ENCODE data around the gene DEGS2. TPM values are rescaled to one million over a fixed set of nuclear protein-coding genes. Genes with fewer than 3 reads are reported as not detected.
A peak's percentile ranks its signal among the peaks of the same experiment; 100 is the strongest.

The DEGS2 gene
- total and polyA plus RNA-seq, 8 donors: 1.9 to 7.3 (median 4.8) TPM

DNA sequence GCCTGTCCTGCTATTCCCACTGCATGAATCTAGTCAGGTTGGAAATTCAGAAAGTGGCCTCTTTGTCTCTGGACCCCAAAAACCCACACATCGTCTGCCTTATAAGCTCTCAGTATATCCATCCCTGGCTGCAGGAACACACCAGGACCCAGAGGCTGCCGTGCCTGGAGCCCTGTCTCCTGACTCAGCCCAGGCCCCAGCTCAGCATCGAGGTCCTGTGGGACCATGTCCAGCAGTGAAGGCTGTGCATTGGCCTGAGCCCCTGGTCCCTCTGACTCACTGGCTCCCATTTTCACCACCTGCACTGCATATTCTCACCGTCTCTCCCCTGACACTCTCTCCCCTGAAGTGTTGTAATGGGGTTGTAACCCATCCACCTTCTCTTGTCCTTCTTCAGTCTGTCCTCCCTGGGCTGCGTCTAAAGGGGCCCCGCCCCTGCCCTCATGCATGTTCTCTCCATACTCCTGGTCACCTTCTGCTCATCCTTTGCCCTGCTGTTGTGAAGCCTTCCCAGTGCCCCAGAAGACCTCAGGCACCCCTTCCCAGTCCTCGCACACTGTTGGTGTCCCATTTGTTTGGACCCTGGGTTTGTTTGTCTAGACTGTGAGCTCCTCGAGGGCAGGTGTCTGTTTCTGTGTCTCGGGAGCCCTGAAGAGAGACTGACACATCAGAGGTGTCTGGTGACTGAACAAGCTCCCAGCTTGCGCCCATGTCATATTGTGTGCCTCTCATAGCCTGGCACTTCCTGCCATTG, 50.4 kb downstream of the DEGS2 start:
- ATAC-seq (peak in 1 of 4 donors; percentile 9), DNase-seq (no peak), FAIRE-seq (no peak)
- no peaks in the 10 kb centered on the region for H3K36me3 ChIP-seq
- no peak overlapping the region for H3K27ac ChIP-seq
- no peaks in the 10 kb centered on the region for H3K9me3 ChIP-seq
- peaks cover 0 to 9% (median 0%) of the 10 kb centered on the region in 3 donors for H3K4me1 ChIP-seq
- H3K4me3 ChIP-seq: no peak overlapping the region
- H3K27me3 ChIP-seq: no peaks in the 10 kb centered on the region
- intact Hi-C loops (cut with DNase I): loop anchor here in 2 of 3 donors (5.0 to 10.0 kb wide), 2 partner anchors 124 to 127 kb away; no protein-coding TSS in a partner anchor
- TF ChIP-seq, protein P1, sequence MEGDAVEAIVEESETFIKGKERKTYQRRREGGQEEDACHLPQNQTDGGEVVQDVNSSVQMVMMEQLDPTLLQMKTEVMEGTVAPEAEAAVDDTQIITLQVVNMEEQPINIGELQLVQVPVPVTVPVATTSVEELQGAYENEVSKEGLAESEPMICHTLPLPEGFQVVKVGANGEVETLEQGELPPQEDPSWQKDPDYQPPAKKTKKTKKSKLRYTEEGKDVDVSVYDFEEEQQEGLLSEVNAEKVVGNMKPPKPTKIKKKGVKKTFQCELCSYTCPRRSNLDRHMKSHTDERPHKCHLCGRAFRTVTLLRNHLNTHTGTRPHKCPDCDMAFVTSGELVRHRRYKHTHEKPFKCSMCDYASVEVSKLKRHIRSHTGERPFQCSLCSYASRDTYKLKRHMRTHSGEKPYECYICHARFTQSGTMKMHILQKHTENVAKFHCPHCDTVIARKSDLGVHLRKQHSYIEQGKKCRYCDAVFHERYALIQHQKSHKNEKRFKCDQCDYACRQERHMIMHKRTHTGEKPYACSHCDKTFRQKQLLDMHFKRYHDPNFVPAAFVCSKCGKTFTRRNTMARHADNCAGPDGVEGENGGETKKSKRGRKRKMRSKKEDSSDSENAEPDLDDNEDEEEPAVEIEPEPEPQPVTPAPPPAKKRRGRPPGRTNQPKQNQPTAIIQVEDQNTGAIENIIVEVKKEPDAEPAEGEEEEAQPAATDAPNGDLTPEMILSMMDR (IDR thresholded peaks at IDR 0.05): no peak
- 82 to 88% methylated on average over 10 of the region's 10 CpGs for WGBS, 2 donors

DNA sequence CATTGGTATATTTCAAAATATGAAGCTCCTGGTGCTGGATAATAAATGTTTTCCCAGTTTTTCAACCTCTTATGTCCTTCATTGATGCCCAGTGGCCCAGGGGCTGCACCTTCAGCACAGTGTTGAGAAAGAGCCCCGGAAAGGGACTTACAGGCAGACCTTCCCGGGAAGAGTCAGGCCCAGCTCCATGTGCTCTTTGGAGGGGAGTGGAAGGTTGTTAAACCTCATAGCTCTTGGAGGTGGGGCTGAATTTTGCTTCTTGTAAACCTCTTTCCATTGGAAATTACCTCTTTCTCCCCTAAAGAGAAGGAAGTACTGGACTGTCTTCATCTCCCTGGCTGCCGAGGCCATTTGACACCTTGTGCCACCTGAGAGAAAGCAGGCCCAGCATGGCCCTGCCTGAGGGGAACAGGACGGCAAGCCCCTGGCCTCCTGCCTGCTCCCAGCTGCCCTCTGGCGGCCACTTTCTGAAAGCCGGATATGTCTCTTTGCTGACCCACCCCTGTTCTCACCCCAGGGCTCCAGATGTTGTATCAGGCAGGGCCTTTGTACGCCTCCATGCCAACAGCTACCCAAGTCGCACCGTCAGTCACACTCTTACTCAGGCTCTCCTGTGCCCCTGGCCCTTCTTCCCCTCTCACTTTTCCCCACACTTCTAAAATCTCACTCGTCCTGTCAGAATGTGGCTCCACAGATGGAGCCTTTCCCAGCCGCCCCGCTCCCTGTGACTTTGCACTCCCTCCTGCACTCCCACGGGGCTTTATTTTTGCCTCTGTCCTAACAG, 51.2 kb downstream of the DEGS2 start:
- DNase-seq (peak; percentile 71 to 94 (median 85)), FAIRE-seq (no peak), ATAC-seq (peak; percentile 89 to 95 (median 92))
- 23 to 24% methylated on average over 12 to 13 of the region's 13 CpGs for WGBS, 2 donors
- Histone ChIP-seq H3K4me1 (peaks cover 0 to 9% (median 0%) of the 10 kb centered on the region in 3 donors), H3K36me3 (no peaks in the 10 kb centered on the region), H3K9me3 (no peaks in the 10 kb centered on the region), H3K27ac (no peak overlapping the region), H3K27me3 (no peaks in the 10 kb centered on the region), H3K4me3 (no peak overlapping the region)
- intact Hi-C loops (cut with DNase I): loop anchor here in 2 of 3 donors (5.0 to 10.0 kb wide), 2 partner anchors 123 to 126 kb away; no protein-coding TSS in a partner anchor
- TF ChIP-seq, protein P1 (IDR thresholded peaks at IDR 0.05): peak; percentile 71 to 79 (median 76)

DNA sequence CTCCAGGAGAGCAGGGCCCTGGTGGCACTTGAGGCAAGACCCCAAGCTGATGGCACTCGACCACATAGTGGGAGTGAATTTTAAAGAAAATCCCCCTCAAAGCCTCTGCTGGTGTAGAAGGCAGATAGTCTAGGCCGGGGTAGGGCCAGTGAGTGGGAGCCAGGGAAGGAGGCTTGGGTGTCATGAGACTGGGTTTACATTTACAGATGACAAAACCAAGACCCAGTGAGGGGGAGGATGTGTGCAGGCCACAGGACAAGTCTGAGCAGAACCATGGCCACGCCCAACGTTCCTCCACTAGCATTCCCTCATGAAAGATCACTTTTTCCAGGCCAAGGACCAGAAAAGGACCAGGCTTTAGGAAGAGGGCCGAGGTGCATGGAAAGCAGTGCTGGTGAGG, 52.2 kb downstream of the DEGS2 start:
- TF ChIP-seq, protein P1 (IDR thresholded peaks at IDR 0.05): no peak
- intact Hi-C loops (cut with DNase I): loop anchor here in 2 of 3 donors (5.0 to 10.0 kb wide), 2 partner anchors 122 to 125 kb away; no protein-coding TSS in a partner anchor
- Histone ChIP-seq H3K27me3 (no peaks in the 10 kb centered on the region), H3K4me1 (peaks cover 0 to 9% (median 0%) of the 10 kb centered on the region in 3 donors), H3K4me3 (no peak overlapping the region), H3K36me3 (no peaks in the 10 kb centered on the region), H3K27ac (no peak overlapping the region), H3K9me3 (no peaks in the 10 kb centered on the region)
- ATAC-seq (no peak), DNase-seq (no peak), FAIRE-seq (no peak)
- 83 to 87% methylated on average over 5 of the region's 5 CpGs for WGBS, 2 donors

DNA sequence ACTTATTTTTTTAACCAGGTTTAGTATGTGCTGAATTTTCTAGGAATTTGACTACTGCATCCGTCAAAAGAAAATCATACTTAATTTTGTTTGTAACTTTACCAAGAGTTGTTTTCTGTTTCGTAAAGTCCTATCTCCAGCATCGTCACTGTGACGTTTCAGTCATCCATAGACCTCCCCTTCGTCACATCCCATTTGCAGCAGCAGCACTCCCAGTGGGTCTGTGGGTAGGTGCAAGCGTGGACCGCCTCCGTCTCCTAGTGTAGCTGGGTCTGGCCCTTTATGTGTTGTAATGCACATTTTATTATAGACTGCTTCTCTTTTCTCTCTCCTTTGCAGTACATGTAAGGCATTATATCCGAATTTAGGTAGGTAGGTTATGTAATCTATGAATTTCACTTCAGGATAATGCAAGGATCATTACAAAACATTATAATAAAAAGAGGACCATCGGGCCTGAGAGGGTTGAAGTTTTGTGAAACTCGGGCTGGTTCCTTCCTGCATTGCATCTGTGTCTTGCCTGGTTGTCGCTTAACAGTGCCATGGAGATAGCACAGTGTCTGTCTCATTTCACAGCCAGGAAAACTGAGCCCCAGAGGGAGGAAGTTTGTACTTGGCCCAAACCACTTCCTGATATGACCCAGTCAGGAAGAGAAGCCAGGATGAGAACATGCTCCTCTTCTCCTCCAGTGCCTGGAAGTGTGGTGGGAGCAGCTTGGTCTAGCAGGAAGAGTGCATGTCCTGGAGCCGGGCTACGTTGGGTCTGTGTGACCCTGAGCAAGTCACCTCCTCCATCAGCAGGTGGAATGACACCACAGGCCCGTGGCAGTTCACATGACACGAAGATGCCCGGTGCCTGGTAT, 53.0 kb downstream of the DEGS2 start:
- ATAC-seq (no peak), DNase-seq (no peak), FAIRE-seq (no peak)
- Histone ChIP-seq H3K27ac (no peak overlapping the region), H3K9me3 (no peaks in the 10 kb centered on the region), H3K4me3 (no peak overlapping the region), H3K36me3 (no peaks in the 10 kb centered on the region), H3K27me3 (no peaks in the 10 kb centered on the region), H3K4me1 (peaks cover 0 to 9% (median 0%) of the 10 kb centered on the region in 3 donors)
- WGBS, 2 donors: 82 to 89% methylated on average over 17 of the region's 17 CpGs
- TF ChIP-seq, protein P1 (IDR thresholded peaks at IDR 0.05): no peak
- intact Hi-C loops (cut with DNase I): loop anchor here in 2 of 3 donors (5.0 to 10.0 kb wide), 2 partner anchors 122 to 124 kb away; no protein-coding TSS in a partner anchor
